Activated CD8-positive, alpha-beta memory T cell treated with anti-CD3 and anti-CD28 coated beads for 4 hours (primary cell): ENCODE results near the gene MAGI1.
"Not testable (repeated sequence)": the region's sequence is repeated elsewhere in the genome, so short reads cannot be mapped to it uniquely, and the experiment has no call there.

Experiments
- DNase-seq, 2 donors: peaks; one replicate each; pipeline ENCODE4 v3.0.0-alpha.2; 2020; ENCODE audit warnings: low read depth in 2 of 2

MAGI1 gene

GRCh38 chr3:65563861-65564260 lies 474.9 kb downstream of the MAGI1 start:
- DNase-seq, result no peak

- no peak for DNase-seq
Measured at GRCh38 chr3:65562447-65562846, 476.3 kb downstream of the MAGI1 start.

- DNase-seq, result no peak
Measured at GRCh38 chr3:65561617-65562016, 477.1 kb downstream of the MAGI1 start.

- no peak for DNase-seq
Measured at GRCh38 chr3:65560901-65561300, 477.8 kb downstream of the MAGI1 start.

DNA sequence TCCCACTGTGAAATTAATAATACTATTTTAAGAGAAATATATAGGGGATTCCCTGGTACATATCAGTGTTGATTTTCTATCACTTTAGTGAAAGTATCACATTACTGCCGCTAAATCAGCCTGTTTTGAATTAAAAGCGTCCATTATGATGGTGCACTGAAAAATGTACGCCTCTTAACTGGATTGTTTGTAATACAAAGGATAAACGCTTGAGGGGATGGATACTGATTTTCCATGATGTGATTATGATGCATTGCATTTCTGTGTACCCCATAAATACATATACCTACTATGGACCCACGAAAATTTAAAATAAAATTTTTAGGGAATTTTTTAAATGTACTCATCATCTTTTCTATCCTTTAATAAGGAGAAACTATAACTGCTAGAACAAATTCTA lies 478.6 kb downstream of the MAGI1 start:
- no peak for DNase-seq

- DNase-seq, result no peak
Measured at GRCh38 chr3:65559643-65560042, 479.1 kb downstream of the MAGI1 start.

- DNase-seq, result no peak
Measured at GRCh38 chr3:65558826-65559225, 479.9 kb downstream of the MAGI1 start.

- no peak for DNase-seq
Measured at GRCh38 chr3:65557899-65558564, 480.7 kb downstream of the MAGI1 start.

GRCh38 chr3:65556934-65557577 lies 481.7 kb downstream of the MAGI1 start:
- no peak for DNase-seq

DNA sequence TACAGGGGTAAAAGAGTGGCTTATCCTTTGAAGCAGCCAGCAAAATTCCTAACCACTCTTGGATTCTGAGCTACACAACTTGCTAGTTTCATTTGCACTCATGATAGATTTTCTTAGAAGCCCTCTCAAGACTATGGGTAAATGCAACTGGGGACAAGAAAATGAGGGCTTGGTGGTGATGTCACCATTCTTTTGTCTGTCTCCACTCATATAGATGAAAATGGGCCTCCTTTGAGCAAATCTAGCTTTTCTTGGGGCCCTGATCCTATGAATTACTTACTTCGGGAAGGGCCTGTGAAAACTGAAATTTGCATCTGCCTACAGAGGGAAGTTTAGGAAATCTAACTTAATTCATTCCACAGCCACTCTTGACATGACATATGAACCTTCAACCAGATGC lies 486.3 kb downstream of the MAGI1 start:
- DNase-seq, result no peak

- DNase-seq, result no peak
Measured at GRCh38 chr3:65551945-65552344, 486.8 kb downstream of the MAGI1 start.

DNA sequence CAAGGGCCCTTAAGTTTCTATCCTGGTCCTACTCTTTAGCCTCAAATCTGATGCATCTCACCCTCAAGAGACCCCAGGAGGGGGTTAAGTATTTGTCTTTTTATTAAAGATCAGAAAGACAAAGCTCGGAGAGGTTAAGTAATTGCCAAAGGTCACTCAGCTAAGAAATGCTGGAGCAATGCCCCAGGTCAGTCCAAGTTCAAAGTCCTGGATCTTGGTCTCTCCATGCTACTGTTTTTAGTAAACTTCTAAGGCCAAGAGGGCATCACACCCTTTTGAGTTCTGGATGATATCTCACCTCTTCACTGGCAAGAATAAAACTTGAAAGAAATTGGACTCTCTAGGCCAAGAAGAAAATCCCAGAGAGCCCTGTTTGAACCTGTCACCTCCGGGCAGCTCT lies 488.6 kb downstream of the MAGI1 start:
- DNase-seq, result no peak

DNA sequence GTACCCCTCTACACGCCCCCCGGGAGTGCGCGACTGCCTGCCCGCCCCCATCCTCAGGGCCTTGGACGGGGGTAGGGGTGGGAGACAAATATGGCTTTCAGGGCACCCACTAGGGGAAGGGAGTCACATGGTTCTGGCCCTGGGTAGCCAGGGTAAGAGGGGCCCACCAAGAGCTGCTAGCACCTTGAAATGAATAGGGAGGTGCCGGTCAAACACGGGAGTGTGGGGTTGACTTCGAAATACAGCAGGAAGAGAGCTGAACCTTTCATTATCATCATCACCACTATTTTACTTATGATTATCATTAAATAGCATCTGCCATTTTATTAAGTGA lies 489.1 kb downstream of the MAGI1 start:
- DNase-seq, result no peak

- DNase-seq, result no peak
Measured at GRCh38 chr3:65548848-65549625, 489.7 kb downstream of the MAGI1 start.

GRCh38 chr3:65545429-65545828 lies 493.3 kb downstream of the MAGI1 start:
- no peak for DNase-seq

GRCh38 chr3:65543391-65543790 lies 495.3 kb downstream of the MAGI1 start:
- not testable (repeated sequence) for DNase-seq

- no peak for DNase-seq
Measured at GRCh38 chr3:65540666-65541065, 498.1 kb downstream of the MAGI1 start.

- no peak for DNase-seq
Measured at GRCh38 chr3:65539616-65540015, 499.1 kb downstream of the MAGI1 start.

- no peak for DNase-seq
Measured at GRCh38 chr3:65538101-65538500, 500.6 kb downstream of the MAGI1 start.

- DNase-seq, result no peak
Measured at GRCh38 chr3:65537109-65537508, 501.6 kb downstream of the MAGI1 start.

DNA sequence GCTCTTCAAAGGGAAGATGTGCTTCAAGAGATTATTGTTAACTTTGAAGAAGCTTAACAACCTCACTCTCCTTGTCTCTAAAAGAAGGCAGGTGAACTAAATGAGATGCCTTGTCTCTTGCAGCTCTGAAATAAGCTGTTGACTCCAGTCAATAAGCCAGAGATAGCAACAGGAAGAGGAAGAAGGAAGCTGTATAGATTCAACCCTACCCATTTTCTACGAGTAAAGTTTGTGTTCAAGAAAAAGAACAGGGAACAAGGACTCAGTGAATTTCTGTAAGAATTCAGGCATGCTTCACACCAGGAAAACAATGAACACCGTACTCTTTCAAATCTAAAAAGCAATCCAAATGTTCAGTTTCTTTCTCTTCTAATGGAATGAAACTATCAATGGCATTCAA lies 503.5 kb downstream of the MAGI1 start:
- no peak for DNase-seq

DNA sequence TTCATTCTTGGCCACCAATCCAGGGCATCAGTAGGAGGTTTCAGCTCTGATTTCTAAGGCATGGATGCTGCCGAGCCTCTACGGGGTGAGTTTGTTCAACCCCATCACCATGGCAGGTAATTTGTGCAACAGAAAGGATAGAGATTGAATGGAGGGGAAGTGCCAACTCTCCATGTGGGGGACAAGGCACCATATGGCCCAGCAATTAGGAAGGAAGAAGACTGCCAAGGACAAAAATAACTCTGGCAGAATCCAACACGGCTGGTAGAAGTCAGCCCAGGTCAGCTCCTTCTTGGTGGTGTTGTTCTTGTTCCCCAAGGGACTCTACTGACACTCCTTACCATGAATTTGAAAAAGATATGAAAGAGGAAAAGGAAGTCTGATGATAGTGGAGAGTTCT lies 503.9 kb downstream of the MAGI1 start:
- DNase-seq, result no peak

DNA sequence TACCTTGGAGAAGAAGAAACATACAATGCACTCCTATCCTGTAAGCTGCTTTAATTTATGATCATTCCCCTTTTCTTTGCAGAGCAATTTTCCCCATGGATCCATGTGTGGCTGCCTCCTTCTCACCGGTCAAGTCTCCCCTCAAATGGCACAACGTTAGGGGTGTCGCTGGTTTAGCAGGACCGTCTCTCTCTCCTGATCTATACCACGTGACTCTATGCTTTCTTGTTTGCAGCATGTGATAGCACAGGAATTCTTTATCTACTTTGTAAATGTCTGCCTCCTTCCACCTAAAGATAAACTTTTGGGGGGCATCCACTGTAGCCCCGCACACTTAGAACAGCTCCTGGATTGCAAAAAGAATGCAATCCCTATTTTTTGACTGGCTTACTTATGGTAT lies 506.0 kb downstream of the MAGI1 start:
- no peak for DNase-seq
